B cell (primary cell): ENCODE data around the gene CAPN11.

Source experiments
- CTCF ChIP-seq: fragments of 200-600 bp; IDR thresholded peaks from one replicate; pipeline ENCODE4 v1.8.0; 2022; ENCODE audit warnings: antibody characterized with exemption, mild to moderate bottlenecking
- EZH2 ChIP-seq: IDR thresholded peaks from 2 replicates; pipeline ENCODE4 v1.6.1; 2012; ENCODE audit warnings: borderline replicate concordance, low read depth, mild to moderate bottlenecking, moderate library complexity, low read length; ENCODE audit not compliant: insufficient read depth, poor library complexity, severe bottlenecking

- TF ChIP-seq EZH2 (no peak), CTCF (no peak)
Observed at GRCh38 chr6:44190715-44191114, 32.1 kb downstream of the CAPN11 start.
